ENCODE data around the gene ACYP1. TPM values are rescaled to one million over a fixed set of nuclear protein-coding genes. Genes with fewer than 3 reads are reported as not detected.
A peak's percentile ranks its signal among the peaks of the same experiment; 100 is the strongest.

ACYP1 gene
- total and polyA plus RNA-seq, 2 of the 13 experiments (the other 11 are each of a cell fraction or from before 2014, with no cell fraction given), result 9.7 to 22.4 TPM

DNA sequence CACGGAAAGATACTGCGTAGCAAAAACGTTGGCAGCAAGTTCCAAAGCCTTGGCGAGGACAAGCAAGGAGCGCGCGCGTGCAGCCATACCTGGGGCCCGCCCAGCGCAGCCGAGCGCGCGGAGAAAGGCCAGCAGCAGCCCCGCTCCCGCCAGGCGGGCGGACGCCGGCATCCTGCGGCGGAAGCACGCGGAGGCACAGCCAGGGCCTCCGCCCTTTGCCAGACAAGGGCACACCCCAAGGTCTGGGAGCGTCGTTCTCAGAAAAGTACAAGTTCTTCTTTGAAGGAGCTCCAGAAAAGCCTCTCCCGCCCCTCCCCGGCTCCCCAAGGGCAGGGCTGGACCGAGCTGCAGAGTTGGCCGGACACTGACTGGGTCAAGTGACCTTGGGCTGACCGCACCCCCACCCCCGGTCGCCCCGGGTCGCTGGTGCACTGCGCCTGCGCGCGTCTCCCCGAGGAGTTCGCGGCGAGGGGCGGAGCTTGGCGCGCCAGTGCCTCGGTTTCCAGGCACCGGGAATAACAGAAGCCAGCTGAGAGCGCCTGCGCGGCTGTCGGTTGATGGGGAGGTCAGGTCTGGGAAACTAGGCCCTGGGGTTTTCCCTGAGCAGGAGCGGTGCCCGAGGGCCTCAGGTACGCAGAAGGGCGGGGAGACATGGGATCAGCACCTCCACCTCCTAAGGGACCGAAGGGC lies 5.4 kb upstream of the ACYP1 start, which contains the start of gene ZC2HC1C (continued):
- TF ChIP-seq, protein P1, sequence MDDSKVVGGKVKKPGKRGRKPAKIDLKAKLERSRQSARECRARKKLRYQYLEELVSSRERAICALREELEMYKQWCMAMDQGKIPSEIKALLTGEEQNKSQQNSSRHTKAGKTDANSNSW (CRISPR knock-in tag; IDR thresholded peaks at IDR 0.05; ENCODE audit: borderline replicate concordance), result 0 out of 2 replicates have a peak, but pooled peaks have one; percentile 23
- peak; percentile 91; the same call in 1 of the 2 replicates for TF ChIP-seq ZNF564 (CRISPR knock-in tag; IDR thresholded peaks at IDR 0.05)
- peak; percentile 71 for TF ChIP-seq SRSF1 (optimal IDR thresholded peaks at IDR 0.05; ENCODE audit: low read depth, low read length)
- peak; percentile 27; the same call in 1 of the 2 replicates for TF ChIP-seq ZNF263 (CRISPR knock-in tag; IDR thresholded peaks at IDR 0.05)
- TF ChIP-seq ZNF777 (CRISPR knock-in tag; IDR thresholded peaks at IDR 0.05), result peak; percentile 53; the same call in 1 of the 2 replicates
- TF ChIP-seq ZNF75D (CRISPR knock-in tag; IDR thresholded peaks at IDR 0.05; ENCODE audit: borderline replicate concordance), result no peak
- TF ChIP-seq TOE1 (CRISPR knock-in tag; IDR thresholded peaks at IDR 0.05), result no peak
- TF ChIP-seq, protein P2, sequence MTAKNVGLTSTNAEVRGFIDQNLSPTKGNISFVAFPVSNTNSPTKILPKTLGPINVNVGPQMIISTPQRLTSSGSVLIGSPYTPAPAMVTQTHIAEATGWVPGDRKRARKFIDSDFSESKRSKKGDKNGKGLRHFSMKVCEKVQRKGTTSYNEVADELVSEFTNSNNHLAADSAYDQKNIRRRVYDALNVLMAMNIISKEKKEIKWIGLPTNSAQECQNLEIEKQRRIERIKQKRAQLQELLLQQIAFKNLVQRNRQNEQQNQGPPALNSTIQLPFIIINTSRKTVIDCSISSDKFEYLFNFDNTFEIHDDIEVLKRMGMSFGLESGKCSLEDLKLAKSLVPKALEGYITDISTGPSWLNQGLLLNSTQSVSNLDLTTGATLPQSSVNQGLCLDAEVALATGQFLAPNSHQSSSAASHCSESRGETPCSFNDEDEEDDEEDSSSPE (CRISPR knock-in tag; IDR thresholded peaks at IDR 0.05), result peak; percentile 91
- peak; percentile 48; the same call in 1 of the 2 replicates for TF ChIP-seq HOXA9 (CRISPR knock-in tag; IDR thresholded peaks at IDR 0.05; ENCODE audit: borderline replicate concordance)
- TF ChIP-seq FOXP1 (IDR thresholded peaks at IDR 0.05), result no peak
- TF ChIP-seq FOXP1 (CRISPR knock-in tag; IDR thresholded peaks at IDR 0.05), result no peak
- TF ChIP-seq, protein P3, sequence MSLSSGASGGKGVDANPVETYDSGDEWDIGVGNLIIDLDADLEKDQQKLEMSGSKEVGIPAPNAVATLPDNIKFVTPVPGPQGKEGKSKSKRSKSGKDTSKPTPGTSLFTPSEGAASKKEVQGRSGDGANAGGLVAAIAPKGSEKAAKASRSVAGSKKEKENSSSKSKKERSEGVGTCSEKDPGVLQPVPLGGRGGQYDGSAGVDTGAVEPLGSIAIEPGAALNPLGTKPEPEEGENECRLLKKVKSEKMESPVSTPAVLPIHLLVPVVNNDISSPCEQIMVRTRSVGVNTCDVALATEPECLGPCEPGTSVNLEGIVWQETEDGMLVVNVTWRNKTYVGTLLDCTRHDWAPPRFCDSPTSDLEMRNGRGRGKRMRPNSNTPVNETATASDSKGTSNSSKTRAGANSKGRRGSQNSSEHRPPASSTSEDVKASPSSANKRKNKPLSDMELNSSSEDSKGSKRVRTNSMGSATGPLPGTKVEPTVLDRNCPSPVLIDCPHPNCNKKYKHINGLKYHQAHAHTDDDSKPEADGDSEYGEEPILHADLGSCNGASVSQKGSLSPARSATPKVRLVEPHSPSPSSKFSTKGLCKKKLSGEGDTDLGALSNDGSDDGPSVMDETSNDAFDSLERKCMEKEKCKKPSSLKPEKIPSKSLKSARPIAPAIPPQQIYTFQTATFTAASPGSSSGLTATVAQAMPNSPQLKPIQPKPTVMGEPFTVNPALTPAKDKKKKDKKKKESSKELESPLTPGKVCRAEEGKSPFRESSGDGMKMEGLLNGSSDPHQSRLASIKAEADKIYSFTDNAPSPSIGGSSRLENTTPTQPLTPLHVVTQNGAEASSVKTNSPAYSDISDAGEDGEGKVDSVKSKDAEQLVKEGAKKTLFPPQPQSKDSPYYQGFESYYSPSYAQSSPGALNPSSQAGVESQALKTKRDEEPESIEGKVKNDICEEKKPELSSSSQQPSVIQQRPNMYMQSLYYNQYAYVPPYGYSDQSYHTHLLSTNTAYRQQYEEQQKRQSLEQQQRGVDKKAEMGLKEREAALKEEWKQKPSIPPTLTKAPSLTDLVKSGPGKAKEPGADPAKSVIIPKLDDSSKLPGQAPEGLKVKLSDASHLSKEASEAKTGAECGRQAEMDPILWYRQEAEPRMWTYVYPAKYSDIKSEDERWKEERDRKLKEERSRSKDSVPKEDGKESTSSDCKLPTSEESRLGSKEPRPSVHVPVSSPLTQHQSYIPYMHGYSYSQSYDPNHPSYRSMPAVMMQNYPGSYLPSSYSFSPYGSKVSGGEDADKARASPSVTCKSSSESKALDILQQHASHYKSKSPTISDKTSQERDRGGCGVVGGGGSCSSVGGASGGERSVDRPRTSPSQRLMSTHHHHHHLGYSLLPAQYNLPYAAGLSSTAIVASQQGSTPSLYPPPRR (CRISPR knock-in tag; IDR thresholded peaks at IDR 0.05; ENCODE audit: borderline replicate concordance), result no peak
- TF ChIP-seq ZFYVE20 (CRISPR knock-in tag; IDR thresholded peaks at IDR 0.05; ENCODE audit: borderline replicate concordance, low read depth), result 0 out of 2 replicates have a peak, but pooled peaks have one; percentile 48
- TF ChIP-seq, protein P4, sequence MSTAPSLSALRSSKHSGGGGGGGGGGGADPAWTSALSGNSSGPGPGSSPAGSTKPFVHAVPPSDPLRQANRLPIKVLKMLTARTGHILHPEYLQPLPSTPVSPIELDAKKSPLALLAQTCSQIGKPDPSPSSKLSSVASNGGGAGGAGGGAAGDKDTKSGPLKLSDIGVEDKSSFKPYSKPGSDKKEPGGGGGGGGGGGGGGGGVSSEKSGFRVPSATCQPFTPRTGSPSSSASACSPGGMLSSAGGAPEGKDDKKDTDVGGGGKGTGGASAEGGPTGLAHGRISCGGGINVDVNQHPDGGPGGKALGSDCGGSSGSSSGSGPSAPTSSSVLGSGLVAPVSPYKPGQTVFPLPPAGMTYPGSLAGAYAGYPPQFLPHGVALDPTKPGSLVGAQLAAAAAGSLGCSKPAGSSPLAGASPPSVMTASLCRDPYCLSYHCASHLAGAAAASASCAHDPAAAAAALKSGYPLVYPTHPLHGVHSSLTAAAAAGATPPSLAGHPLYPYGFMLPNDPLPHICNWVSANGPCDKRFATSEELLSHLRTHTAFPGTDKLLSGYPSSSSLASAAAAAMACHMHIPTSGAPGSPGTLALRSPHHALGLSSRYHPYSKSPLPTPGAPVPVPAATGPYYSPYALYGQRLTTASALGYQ (CRISPR knock-in tag; IDR thresholded peaks at IDR 0.05), result peak; percentile 66; the same call in 1 of the 2 replicates
- TF ChIP-seq, protein P5, sequence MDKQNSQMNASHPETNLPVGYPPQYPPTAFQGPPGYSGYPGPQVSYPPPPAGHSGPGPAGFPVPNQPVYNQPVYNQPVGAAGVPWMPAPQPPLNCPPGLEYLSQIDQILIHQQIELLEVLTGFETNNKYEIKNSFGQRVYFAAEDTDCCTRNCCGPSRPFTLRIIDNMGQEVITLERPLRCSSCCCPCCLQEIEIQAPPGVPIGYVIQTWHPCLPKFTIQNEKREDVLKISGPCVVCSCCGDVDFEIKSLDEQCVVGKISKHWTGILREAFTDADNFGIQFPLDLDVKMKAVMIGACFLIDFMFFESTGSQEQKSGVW (CRISPR knock-in tag; IDR thresholded peaks at IDR 0.05; ENCODE audit: borderline replicate concordance), result no peak
- 0 out of 2 replicates have a peak, but pooled peaks have one; percentile 7 for TF ChIP-seq ZNF670 (CRISPR knock-in tag; IDR thresholded peaks at IDR 0.05; ENCODE audit: borderline replicate concordance)
- TF ChIP-seq ZBTB42 (CRISPR knock-in tag; IDR thresholded peaks at IDR 0.05), result 0 out of 2 replicates have a peak, but pooled peaks have one; percentile 31
- no peak for TF ChIP-seq PAF1 (CRISPR knock-in tag; IDR thresholded peaks at IDR 0.05)

Measured in HepG2 (cell line).